HepG2 (cell line): Measurements from ENCODE around the gene SERHL2. TPM values are rescaled to one million over a fixed set of nuclear protein-coding genes. Genes with fewer than 3 reads are reported as not detected.

Experiments used
- CEBPG ChIP-seq: IDR thresholded peaks from 2 replicates; pipeline ENCODE4 v1.6.1; 2016
- GLI4 ChIP-seq: sonication (generic); formaldehyde crosslinking; IDR thresholded peaks from 2 replicates; pipeline ENCODE4 v1.5.1; 2020; ENCODE audit warnings: missing genetic modification reagents, mild to moderate bottlenecking, moderate library complexity, borderline replicate concordance
- HCFC1 ChIP-seq: fragments of 150-350 bp; IDR thresholded peaks from 2 replicates; pipeline ENCODE4 v1.6.1; 2014; ENCODE audit warnings: low read depth, low read length
- HES4 ChIP-seq: sonication (generic); formaldehyde crosslinking; IDR thresholded peaks from 2 replicates; pipeline ENCODE4 v1.9.0; 2021; ENCODE audit warnings: mild to moderate bottlenecking, missing genetic modification reagents, borderline replicate concordance
- MBD4 ChIP-seq: IDR thresholded peaks from 2 replicates; pipeline ENCODE4 v1.6.1; 2012; ENCODE audit warnings: low read length, inconsistent platforms, borderline replicate concordance
- MIXL1 ChIP-seq: IDR thresholded peaks from 2 replicates; pipeline ENCODE4 v1.6.1; 2016
- TCF7L2 ChIP-seq: IDR thresholded peaks from 2 replicates; pipeline ENCODE4 v1.6.1; 2011; ENCODE audit warnings: mild to moderate bottlenecking, low read depth, low read length, moderate library complexity
- U2AF2 ChIP-seq: fragments of 200-400 bp; formaldehyde crosslinking; IDR thresholded peaks from 2 replicates; pipeline ENCODE4 v1.6.1; 2017; ENCODE audit warnings: low read depth, mild to moderate bottlenecking, low read length
- ZNF282 ChIP-seq: fragments of 450-650 bp; IDR thresholded peaks from 2 replicates; pipeline ENCODE4 v1.6.1; 2018; ENCODE audit not compliant: partially characterized antibody
- ZNF331 ChIP-seq: sonication (generic); formaldehyde crosslinking; IDR thresholded peaks from 2 replicates; pipeline ENCODE4 v1.4.0; 2020; ENCODE audit warnings: missing genetic modification reagents
- ZNF501 ChIP-seq: sonication (generic); formaldehyde crosslinking; IDR thresholded peaks from 2 replicates; pipeline ENCODE4 v1.5.1; 2020; ENCODE audit warnings: mild to moderate bottlenecking, moderate library complexity, missing genetic modification reagents
- ZNF772 ChIP-seq: sonication (generic); formaldehyde crosslinking; IDR thresholded peaks from 2 replicates; pipeline ENCODE4 v1.5.0; 2020; ENCODE audit warnings: mild to moderate bottlenecking, missing genetic modification reagents
- polyA plus RNA-seq, 8 experiments: library from polyadenylated mRNA; depleted of rRNA in 3 of 8; stranded (reverse) in 7 of 8; unstranded in 1 of 8; fragments of >200 nt; fragmentation: Illumina TruSeq in 4 of 8; extraction: Trizol in 4 of 8; gene quantifications; 2 replicates each; pipeline versions ENCODE4 v1.2.1 to v1.2.3, GENCODE V29; 2011 to 2016; ENCODE audit warnings: low read depth in 4 of 8, missing spikeins in 1 of 8, mixed read lengths in 1 of 8; ENCODE audit not compliant: insufficient read depth in 1 of 8
- total RNA-seq, 5 experiments: library from RNA; depleted of rRNA; stranded (reverse); fragments of >200 nt; fragmentation: Illumina TruSeq; extraction: Trizol; gene quantifications; 2 replicates each; pipeline ENCODE4 v1.2.3, GENCODE V29; 2016; ENCODE audit warnings: low read depth in 1 of 5
- TF ChIP-seq, protein P1 (sequence below): IDR thresholded peaks from 2 replicates; pipeline ENCODE4 v1.6.1; 2016; ENCODE audit warnings: low read depth, borderline replicate concordance
- TF ChIP-seq, protein P2 (sequence below): sonication (generic); formaldehyde crosslinking; conservative IDR thresholded peaks from 2 replicates; pipeline ENCODE4 v1.4.0; 2020; ENCODE audit warnings: missing genetic modification reagents
- TF ChIP-seq, protein P3 (sequence below): sonication (generic); formaldehyde crosslinking; IDR thresholded peaks from 2 replicates; pipeline ENCODE4 v1.4.0; 2020; ENCODE audit warnings: mild to moderate bottlenecking, missing genetic modification reagents
- TF ChIP-seq, protein P4 (sequence below), 2 experiments: fragments of 450-650 bp in 1 of 2; sonication (generic) in 1 of 2; formaldehyde crosslinking in 1 of 2; IDR thresholded peaks; 2 replicates each; pipeline versions ENCODE4 v1.6.1 to v1.8.0; 2016 to 2022; ENCODE audit warnings: antibody characterized with exemption in 1 of 2, mild to moderate bottlenecking in 1 of 2, missing genetic modification reagents in 1 of 2

The SERHL2 gene
- total and polyA plus RNA-seq, 2 of the 13 experiments (the other 11 are each of a cell fraction or from before 2014, with no cell fraction given), result 1.0 to 1.8 TPM

DNA sequence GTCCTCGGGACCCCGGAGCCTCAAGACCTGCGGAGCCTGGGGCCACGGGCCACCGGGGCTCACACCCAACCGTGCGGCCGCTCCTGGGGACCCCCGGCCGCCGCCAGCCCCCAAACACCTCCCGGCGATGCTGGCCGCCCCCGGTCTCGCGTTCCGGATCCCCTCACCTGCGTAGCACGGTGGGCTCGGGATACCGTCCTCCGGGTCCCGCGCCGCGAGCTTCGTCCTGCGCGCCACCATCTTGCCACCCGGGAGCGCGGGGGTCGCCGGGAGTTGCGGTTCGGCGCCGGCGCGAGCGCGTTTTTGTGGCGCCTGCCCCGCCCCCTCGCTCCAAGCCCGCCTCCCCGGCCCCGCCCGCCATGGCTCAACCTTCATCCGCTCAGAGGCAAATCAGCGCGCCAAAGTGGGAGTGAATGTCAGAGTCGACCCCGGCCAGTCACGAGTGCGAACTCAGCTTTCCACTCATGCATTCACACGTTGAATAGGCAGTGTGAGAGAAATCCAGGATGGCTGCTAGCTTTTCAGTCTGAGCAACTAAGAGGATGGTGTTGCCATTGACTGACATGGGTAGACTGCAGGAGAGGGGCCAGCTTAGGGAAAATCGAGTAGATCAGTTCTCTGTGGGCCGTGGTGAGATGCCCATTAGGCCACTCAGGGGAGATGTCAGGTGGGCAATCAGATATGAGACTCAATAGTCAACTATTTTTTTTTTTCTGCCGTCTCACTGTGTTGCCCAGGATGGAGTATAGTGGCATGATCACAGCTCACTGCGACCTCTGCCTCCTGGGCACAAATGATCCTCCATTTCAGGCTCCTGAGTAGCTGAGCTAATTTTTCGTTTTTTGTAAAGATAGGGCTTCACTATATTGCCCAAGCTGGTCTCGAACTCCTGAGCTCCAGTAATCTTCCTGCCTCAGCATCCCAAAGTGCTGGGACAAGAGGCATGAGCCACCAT lies 28.3 kb downstream of the SERHL2 start (continued):
- TF ChIP-seq, protein P1, sequence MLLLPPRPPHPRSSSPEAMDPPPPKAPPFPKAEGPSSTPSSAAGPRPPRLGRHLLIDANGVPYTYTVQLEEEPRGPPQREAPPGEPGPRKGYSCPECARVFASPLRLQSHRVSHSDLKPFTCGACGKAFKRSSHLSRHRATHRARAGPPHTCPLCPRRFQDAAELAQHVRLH (CRISPR knock-in tag), result peak; percentile 30; the same call in 1 of the 2 replicates
- no peak for TF ChIP-seq MIXL1 (CRISPR knock-in tag)
- TF ChIP-seq, protein P2, sequence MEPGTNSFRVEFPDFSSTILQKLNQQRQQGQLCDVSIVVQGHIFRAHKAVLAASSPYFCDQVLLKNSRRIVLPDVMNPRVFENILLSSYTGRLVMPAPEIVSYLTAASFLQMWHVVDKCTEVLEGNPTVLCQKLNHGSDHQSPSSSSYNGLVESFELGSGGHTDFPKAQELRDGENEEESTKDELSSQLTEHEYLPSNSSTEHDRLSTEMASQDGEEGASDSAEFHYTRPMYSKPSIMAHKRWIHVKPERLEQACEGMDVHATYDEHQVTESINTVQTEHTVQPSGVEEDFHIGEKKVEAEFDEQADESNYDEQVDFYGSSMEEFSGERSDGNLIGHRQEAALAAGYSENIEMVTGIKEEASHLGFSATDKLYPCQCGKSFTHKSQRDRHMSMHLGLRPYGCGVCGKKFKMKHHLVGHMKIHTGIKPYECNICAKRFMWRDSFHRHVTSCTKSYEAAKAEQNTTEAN, result no peak
- no peak for TF ChIP-seq ZNF331
- TF ChIP-seq, protein P3, sequence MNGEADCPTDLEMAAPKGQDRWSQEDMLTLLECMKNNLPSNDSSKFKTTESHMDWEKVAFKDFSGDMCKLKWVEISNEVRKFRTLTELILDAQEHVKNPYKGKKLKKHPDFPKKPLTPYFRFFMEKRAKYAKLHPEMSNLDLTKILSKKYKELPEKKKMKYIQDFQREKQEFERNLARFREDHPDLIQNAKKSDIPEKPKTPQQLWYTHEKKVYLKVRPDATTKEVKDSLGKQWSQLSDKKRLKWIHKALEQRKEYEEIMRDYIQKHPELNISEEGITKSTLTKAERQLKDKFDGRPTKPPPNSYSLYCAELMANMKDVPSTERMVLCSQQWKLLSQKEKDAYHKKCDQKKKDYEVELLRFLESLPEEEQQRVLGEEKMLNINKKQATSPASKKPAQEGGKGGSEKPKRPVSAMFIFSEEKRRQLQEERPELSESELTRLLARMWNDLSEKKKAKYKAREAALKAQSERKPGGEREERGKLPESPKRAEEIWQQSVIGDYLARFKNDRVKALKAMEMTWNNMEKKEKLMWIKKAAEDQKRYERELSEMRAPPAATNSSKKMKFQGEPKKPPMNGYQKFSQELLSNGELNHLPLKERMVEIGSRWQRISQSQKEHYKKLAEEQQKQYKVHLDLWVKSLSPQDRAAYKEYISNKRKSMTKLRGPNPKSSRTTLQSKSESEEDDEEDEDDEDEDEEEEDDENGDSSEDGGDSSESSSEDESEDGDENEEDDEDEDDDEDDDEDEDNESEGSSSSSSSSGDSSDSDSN (CRISPR knock-in tag), result no peak
- peak; percentile 29; the same call in 1 of the 2 replicates for TF ChIP-seq HCFC1
- TF ChIP-seq HES4 (CRISPR knock-in tag), result no peak
- TF ChIP-seq U2AF2, result no peak
- no peak for TF ChIP-seq CEBPG
- no peak for TF ChIP-seq ZNF772
- no peak for TF ChIP-seq TCF7L2
- TF ChIP-seq GLI4 (CRISPR knock-in tag), result no peak
- TF ChIP-seq, protein P4, sequence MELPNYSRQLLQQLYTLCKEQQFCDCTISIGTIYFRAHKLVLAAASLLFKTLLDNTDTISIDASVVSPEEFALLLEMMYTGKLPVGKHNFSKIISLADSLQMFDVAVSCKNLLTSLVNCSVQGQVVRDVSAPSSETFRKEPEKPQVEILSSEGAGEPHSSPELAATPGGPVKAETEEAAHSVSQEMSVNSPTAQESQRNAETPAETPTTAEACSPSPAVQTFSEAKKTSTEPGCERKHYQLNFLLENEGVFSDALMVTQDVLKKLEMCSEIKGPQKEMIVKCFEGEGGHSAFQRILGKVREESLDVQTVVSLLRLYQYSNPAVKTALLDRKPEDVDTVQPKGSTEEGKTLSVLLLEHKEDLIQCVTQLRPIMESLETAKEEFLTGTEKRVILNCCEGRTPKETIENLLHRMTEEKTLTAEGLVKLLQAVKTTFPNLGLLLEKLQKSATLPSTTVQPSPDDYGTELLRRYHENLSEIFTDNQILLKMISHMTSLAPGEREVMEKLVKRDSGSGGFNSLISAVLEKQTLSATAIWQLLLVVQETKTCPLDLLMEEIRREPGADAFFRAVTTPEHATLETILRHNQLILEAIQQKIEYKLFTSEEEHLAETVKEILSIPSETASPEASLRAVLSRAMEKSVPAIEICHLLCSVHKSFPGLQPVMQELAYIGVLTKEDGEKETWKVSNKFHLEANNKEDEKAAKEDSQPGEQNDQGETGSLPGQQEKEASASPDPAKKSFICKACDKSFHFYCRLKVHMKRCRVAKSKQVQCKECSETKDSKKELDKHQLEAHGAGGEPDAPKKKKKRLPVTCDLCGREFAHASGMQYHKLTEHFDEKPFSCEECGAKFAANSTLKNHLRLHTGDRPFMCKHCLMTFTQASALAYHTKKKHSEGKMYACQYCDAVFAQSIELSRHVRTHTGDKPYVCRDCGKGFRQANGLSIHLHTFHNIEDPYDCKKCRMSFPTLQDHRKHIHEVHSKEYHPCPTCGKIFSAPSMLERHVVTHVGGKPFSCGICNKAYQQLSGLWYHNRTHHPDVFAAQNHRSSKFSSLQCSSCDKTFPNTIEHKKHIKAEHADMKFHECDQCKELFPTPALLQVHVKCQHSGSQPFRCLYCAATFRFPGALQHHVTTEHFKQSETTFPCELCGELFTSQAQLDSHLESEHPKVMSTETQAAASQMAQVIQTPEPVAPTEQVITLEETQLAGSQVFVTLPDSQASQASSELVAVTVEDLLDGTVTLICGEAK (IDR thresholded peaks at IDR 0.05), result no peak
- TF ChIP-seq, protein P4 (CRISPR knock-in tag; IDR thresholded peaks at IDR 0.05), result no peak
- TF ChIP-seq MBD4, result no peak
- TF ChIP-seq ZNF501 (CRISPR knock-in tag), result 0 out of 2 replicates have a peak, but pooled peaks have one; percentile 25
- no peak for TF ChIP-seq ZNF282
